Epidermal melanocyte (primary cell): Measurements from ENCODE around the gene CANX.

Experiments
- DNase-seq: peaks from one replicate; pipeline ENCODE4 v3.0.0; 2011; ENCODE audit warnings: low spot score; ENCODE audit not compliant: insufficient read length

CANX gene

DNA sequence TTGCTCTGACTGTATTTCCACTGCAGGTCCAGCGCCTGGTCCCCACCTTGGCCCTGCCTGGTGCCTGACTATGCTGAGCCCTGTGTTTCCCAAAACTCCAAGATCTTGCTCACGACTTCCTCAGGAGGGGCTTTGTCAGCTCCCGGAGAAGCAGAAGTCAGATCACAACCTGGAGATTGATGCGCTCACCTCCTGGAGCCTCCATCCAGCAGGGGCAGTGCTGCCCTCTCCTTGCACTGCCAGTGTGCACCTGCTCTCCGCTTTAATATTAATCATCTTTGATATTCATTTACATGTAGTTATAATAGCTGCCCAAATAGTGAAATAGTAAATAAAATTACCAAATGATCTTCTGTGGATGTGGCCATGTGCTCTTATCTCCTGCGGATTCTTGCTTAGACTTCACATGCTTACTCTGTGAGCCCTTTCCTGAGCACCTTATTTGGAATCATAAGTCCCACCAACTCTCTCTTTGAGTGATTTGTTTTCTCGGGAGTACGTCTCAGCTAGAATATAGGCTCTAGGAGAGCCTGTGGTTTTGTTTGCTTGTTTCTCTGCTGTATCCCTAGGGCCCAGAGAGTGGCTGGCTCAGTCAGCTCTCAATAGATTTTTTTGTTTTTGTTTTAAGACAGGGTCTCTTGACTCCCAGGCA is 51.2 kb downstream of the CANX start:
- no peak for DNase-seq

GRCh38 chr5:179753971-179754370 is 55.2 kb downstream of the CANX start:
- no peak for DNase-seq

DNA sequence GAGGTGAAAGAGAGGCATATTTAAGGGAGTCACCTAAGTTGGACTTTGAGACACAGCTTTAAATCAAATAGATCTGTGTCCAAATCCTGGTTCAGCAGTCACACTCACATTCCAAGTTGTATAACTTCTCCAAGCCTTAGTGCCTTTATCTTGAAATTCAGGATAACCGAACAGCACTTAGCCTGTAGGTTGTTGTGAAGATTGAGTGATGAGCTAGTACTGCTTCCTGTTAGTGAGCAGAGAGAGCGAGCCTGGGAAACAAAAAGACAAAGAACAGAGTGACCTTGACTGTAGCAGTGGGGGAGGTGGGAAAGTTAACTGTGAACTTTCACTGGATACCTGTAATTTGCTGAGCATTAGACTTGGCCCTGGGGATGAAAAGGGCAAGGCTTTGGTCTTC is 56.3 kb downstream of the CANX start:
- DNase-seq = no peak

- no peak for DNase-seq
These were observed 60.2 kb downstream of the CANX start for GRCh38 chr5:179758955-179759354.

DNA sequence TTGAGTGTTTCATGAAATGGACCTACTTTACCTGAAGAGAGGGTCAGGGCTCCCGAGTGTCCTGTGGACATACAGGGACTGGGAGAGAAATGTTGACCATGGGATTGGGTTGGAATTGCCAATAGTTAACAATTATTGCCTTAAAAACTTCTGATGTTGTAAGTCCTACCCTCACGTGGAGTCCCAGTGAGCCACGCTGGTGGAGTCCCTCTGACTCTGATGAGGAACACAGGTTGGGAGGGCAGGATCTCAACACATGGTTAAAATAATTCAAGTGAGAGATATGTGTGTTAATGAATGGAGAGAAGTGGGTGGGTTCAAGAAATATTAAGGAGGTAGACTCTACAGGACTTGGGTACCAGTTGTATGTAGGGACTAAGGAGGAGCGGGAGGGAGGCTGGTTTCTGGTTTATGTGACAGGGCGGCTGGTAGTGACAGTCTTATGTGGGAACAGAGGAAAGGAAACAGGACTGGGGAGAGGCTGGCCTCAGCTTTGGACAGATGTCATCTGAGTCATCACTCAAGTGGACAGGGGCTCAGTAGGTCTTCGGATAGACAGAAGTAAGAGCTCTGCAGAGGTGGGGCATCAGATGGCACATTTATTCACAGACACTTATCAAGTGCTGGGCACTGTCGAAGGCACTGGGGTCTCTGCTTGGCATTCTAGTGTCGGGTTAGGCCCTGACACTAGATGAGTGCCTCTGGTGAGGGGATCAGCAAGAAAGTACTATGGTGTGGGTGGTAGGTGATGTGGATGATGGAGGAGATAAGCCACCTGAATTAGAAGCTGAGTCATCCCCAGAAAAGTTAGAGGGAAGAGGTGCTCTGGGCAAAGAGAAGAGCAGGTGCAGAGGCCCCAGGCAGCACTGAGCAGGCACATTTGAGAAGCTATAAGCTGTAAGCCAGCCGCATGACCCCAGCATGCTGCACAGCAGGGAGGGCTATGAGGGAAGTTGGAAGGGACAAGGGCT is 61.1 kb downstream of the CANX start:
- DNase-seq = no peak

DNA sequence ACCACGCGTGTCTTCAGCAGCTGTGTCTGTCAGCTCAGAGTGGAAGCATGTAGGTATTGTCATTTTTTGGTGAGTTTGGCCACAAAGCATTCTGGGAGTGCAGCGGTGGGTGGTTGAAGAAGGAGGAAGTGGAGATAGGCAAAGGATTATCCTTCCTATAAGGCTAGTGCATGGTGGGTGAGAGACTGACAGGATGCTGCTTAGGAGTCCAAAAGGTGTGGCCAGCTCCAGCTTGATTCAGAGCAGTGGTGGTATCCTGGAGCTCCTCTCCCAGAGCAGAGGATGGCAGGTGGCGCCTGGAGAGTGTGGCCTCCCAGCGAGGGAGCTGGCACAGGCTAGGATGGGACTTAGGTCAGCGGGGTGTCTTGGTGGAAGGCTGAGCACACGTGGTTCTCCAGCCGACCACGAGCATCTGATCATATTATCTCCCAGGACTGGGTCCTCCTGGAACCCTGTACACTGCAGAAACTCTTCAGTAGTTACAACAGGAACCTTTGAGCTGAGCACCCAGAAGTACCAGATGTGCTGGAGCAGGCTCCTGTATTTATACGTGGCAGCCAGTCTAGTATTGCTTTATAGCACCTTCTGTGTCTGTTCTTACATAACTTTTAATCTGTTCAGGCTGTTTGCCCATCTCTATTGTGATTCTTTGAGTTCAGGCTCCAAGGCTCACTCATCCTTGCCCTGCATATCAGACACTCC is 63.5 kb downstream of the CANX start:
- DNase-seq = no peak

GRCh38 chr5:179762781-179763176 is 64.0 kb downstream of the CANX start:
- DNase-seq = no peak

GRCh38 chr5:179763215-179763945 is 64.6 kb downstream of the CANX start:
- DNase-seq = peak; percentile 63

DNA sequence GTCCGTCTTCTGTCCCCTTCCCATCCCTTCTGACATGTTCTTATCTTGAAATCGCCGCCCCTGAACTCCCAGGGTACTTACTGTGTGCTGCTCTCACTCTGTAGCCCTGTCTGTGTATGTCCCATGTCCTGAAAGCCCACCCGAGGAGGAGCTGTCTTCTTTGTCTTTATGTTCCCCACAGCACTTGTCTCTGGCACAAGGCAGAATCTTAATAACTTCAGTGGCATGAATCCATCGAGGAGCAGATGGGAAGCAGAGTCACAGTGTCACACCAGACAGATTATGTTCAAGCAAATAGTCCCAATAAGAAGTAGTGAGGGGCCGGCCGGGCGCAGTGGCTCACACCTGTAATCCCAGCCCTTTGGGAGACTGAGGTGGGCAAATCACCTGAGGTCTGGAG is 65.3 kb downstream of the CANX start:
- no peak for DNase-seq

- no peak for DNase-seq
These were observed 66.6 kb downstream of the CANX start for GRCh38 chr5:179765400-179765799.

- DNase-seq = no peak
These were observed 67.4 kb downstream of the CANX start for GRCh38 chr5:179766021-179766725.

DNA sequence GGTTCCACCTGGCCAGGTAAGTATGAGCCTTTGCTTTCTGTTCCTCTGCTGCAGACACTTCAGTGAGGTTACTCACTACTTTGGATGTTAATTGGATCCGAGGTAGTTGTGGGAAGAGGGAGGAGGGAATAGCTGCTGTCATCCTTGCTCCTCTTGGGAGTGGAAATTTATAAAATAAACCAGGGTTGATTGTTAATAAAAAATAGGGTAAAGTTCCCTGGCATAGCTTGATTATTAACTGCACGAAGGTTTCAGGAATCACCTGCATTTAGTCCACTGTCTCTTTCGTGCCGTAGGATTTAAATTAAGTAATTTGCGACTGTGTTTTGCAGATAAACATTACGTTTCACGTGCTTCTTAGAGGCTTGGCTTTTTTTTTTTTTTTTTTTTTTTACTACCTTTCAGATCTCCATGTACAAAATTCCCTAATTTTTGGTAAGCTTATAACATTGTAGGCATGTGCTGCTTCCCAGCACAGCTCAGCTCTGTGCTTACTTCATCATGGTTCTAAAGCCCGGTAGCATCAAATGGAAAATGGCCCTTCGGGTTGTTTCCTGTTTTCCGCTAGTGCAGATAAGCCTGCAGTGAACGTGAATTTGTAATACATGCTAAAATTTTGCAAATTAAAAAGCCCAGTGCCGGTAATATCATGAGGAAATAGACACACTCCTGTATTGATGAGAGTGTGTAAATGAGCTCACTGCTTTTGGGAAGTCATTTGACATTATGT is 68.1 kb downstream of the CANX start:
- DNase-seq = no peak

DNA sequence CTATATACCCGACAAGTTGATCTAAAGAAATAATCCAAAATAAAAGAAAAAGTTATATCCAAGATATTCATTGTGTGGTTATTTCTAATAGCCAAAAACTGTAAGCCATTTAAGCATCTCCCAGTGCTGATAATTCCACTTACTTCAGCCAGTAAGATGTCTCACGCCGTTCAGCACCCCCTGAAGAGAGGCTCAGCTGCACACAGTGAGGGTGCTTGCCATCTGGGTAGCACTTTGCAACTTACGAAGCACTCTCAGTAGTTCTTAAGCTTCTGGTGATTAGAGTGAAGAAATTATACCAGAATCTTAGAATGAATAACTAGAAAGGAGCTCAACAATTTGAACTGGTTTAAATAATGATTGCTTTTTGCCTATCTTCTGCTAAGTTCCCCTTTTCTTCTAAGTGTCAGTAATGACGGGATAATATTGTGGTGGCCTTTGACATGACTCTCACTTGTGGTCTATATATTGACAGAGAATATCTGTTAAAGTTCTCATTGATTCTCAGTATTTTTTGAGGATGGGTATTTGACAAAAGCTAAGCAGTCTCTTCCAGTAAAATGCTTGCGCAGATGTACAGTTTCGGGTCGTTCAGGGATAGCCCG is 68.8 kb downstream of the CANX start:
- no peak for DNase-seq

DNA sequence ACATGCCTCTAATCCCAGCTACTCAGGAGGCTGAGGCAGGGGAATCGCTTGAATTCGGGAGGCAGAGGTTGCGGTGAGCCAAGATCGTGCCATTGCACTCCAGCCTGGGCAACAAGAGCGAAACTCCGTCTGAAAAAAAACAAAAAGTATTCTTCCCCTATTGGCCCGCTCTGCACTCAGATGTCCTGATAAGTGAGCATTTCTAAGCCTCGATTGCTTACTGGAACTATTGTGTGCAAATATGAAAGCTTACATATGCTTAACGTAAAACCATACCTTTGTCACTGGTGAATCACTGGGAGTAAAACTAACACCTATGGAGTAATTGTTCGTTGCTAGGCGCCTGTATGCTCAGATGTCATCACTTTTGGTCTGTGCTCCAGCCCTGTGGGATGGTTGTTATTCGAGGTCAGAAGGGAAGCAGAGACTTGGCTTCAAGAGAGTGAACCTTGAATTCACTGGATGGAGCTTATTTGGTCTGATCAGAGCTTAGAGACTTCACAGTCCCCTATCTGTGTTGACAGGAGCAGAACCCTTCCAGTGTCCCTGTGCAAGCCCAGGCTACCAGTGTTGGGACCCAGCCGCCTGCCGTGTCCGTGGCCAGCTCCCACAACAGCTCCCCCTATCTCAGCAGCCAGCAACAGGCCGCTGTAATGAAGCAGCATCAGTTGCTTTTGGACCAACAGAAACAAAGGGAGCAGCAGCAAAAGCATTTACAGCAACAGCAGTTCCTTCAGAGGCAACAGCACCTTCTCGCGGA is 69.7 kb downstream of the CANX start:
- DNase-seq = no peak

GRCh38 chr5:179769271-179769670 is 70.5 kb downstream of the CANX start:
- no peak for DNase-seq

DNA sequence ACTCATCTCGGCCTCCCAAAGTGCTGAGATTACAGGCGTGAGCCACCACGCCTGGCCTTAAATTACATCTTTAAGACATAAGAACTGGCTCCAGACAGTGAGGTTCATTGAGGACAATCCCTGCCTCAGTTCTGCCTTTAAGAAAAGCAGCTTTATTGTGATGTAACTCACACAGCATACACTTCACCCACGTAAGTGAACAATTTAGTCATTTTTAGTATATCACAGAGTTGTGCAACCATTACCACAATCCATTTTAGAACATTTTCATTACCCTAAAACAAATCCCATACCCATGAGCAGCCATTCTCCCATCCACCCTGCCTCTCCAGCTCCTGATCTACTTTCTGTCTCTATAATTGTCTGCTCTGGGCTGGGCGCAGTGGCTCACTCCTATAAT is 71.0 kb downstream of the CANX start:
- DNase-seq = no peak

DNA sequence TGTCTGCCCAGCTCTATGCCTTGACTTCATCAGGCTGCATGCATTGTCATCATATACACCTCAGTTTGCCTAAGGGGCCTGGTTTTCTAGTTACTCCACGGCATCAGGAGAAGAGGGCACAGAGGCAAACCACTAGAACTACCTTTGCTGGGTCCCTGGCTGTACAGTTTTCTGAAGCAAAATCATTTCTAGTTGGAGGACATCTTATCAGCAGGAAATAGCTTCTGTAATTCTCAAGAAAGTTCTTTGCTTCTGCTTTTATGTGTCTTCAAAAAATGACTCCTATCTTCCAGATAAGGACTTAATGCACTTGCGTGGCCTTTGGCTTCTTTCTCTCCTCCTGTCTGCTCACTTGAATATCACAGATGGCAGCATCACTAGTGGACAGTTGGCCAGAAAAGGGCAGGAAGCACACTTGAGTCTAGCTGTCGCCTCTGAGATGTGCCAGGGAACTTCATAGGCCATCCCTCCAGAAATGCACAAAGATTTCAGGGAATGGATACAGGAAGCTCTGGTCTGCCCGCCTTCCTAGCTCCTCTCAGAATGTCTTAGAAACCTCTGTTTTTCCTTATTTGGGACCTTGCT is 72.6 kb downstream of the CANX start:
- no peak for DNase-seq

DNA sequence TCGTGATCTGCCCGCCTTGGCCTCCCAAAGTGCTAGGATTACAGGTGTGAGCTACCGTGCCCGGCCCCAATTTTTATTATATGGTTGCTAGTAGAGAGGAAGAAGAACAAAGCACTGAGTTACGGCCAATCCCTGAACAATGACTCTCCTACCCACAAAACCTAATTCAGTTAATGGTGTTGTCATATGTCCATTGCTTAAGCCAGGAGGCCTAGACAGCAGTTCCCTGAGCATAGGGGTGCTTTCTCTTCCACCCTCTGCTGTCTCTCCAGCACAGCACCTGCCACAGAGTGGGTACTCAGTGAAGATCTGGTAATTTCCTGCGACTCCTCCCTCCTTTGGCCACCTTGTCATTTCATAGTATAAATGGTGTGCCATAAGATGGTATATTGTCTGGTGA is 73.6 kb downstream of the CANX start:
- no peak for DNase-seq

DNA sequence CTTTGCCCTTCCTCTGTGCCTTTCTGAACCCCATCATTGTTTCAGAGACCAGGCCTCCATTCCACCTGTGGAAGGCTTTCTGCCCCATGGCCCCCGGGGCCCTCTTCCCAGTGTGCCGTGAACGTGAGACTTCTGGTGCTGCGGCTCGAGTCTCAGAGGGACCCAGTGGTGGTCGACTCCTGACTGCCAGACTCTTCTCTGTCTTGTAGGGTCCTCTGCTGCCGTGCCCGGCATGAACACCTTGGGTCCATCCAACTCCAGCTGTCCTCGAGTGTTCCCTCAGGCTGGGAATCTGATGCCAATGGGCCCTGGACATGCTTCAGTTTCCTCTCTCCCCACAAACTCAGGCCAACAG is 74.9 kb downstream of the CANX start:
- DNase-seq = no peak
